DMS53 treated with DMSO at 0.1 percent for 48 hours (cell line): ENCODE results near the gene STK32B.
"Not testable (repeated sequence)": the region's sequence is repeated elsewhere in the genome, so short reads cannot be mapped to it uniquely, and the experiment has no call there.

Source experiments
- DNase-seq: peaks from one replicate; lab custom pipeline; 2025; ENCODE audit not compliant: unreplicated experiment; lab: John Stamatoyannopoulos, UW

Gene STK32B

DNA sequence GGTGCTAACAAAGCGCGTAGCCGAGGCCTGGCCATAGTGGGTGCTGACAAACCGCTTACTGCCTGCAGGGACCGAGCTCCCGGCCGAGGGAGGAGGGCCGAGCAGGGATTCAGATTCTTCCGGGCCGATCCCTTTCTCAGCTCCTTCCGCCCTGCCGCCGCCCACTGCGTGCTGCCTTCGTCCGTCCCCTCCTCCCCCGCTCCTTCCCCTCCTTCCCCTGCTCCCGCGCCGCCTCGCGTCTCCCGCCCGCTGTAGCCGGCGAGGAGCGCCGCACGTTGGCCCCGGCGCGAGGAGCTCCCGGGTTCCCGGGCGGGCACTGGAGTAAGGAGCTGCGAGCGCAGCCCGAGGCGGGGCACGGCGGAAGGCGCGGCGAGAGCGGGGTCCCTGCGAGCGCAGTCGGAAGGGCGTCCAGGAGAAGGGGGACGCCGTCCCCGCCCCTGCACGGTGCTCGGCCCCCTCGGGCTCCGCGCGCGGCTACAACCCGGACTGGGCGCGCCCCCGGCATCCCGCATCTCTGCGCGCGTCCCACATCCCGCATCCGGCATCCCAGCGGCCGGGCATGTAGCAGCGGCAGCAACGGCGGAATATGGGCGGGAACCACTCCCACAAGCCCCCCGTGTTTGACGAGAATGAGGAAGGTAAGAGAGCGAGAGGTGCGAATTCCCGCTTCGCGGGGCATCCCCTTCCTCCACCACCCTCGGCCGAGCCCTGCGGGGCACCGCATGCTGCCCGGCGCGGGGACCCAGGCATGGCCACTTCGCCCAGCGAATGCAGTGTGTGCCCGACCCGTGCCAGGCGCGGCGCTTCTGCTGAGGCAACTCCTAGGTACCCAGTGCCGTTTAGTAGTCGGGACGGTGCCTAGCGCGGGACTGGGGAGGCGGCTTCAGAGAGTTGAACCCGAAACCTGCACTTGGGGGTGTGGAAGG, at the start of gene STK32B:
Gene STK32B (plus strand): TSS at position 203 of the 926 bp plus-strand sequence.
- DNase-seq, result peak; percentile 75

DNA sequence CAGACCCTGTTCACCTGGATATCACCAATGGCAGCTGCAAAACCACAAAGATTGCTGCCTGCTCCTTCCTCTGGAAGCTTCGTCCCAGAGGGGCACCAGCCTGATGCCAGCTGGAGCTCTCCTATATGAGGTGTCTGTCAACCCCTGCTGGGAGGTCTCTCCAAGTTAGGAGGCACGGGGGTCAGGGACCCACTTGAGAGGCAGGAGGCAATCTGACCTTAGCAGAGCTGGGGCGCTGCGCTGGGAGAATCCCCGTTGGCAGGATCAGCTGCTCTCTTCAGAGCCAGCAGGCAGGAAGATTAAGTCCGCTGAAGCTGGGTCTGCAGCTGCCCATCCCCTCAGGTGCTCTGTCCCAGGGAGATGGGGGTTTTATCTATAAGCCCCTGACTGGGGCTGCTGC, 49.6 kb upstream of the STK32B start:
- not testable (repeated sequence) for DNase-seq

DNA sequence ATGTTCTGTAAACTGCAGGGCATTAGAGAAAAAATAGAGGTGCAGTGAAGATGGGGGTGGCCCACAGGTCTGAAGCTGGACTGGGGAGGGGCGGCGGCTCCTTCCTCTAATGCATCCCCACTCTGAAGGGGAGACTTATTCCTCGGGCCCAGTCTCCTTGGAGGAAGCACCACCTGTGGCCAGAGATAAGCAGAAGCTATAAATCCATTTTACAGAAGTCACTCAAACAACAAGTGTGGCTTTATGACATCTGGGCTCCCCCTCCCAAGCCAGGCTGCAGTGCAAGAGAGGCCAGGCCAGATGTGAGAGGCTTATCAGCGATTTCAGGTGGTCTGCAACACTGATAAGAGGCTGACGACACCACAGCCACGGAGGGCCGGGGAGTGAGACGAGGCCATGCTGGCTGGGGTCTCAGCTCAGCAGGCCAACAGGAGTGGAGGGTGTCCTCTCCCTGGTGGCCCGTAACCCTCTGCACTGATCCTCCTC, 47.9 kb upstream of the STK32B start:
- DNase-seq, result no peak

DNA sequence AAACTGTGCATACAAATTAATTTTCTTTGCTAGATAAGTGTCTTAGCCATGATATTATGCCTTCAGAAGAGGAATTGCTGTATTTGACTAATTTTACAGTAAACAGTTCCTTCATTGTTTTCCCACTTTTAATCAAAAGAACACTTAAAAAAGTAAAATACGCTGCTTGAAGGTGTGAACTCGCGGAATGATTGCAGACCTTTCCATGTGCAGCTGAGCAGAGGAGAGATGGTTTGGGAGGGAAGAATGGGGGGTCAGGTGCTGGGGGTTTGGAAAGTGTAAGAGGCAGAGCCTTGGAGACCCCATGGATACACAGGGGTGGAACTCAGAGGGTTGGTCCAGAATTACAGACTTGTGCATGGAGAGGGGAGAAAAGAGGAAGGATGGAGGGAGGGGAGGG, 47.4 kb upstream of the STK32B start:
- DNase-seq, result no peak

DNA sequence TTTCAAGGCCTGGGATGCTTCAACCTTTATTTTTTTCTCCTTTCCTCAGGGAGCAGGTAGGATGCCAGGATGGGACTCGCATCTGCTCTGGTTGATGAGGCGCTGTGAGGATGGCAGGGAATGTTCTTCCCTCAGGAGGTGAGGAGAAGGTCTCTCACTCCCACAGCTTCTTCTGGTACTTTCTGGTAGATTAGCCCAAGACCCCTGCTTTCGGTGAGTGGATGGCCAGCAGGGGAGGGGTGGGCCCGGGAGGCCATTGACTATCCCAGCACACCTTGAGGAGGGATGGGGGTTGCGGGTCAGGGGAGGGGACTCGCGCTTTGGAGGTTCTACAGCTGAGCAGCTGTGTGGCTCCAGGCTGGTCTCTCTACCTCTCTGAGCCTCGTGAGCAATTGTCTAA, 46.8 kb upstream of the STK32B start:
- DNase-seq, result no peak

DNA sequence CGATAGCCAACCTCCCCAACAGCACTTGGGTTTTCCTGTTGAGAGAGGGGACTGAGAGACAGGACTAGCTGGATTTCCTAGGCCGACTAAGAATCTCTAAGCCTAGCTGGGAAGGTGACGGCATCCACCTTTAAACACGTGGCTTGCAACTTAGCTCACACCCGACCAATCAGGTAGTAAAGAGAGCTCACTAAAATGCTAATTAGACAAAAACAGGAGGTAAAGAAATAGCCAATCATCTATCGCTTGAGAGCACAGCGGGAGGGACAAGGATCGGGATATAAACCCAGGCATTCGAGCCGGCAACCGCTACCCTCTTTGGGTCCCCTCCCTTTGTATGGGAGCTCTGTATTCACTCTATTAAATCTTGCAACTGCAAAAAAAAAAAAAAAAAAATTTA, 44.3 kb upstream of the STK32B start:
- not testable (repeated sequence) for DNase-seq

DNA sequence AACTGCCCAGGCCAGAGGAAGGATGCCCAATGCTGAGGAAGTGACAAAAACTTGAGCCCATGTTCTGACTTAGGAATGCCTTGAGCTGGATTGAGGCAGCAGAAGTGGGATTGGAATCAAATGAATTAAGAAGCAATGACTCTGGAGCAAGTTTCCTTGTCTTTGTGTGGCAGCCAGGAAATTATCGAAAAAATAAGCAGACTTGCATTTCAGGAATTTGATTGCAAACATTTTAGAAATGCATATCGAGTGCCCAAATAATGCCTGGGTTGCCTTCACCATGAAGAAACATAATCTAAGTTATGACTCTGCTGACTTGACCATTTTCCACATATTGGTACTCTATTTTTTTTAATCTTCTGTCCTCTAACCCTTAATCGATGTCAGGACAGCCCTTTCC, 41.5 kb upstream of the STK32B start:
- no peak for DNase-seq

DNA sequence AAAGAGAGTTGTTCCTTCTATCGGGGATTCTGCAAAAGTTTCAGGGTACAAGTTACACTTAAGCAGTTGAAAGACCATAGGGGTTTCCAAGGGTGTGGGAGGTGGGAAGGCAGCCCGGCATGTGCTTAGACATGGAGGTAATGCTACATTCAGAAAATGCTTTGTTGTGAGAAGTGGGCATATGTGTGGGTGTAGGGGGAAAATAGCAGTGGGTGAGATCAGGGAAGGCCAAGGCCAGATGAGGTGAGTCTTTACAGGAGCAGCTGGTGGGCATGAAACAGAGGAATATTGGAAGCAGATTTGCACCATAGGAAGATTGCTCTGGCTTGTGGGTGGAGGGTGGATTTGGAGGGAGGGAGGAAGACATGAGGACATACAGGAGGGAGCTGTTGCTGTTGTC, 40.3 kb upstream of the STK32B start:
- no peak for DNase-seq

DNA sequence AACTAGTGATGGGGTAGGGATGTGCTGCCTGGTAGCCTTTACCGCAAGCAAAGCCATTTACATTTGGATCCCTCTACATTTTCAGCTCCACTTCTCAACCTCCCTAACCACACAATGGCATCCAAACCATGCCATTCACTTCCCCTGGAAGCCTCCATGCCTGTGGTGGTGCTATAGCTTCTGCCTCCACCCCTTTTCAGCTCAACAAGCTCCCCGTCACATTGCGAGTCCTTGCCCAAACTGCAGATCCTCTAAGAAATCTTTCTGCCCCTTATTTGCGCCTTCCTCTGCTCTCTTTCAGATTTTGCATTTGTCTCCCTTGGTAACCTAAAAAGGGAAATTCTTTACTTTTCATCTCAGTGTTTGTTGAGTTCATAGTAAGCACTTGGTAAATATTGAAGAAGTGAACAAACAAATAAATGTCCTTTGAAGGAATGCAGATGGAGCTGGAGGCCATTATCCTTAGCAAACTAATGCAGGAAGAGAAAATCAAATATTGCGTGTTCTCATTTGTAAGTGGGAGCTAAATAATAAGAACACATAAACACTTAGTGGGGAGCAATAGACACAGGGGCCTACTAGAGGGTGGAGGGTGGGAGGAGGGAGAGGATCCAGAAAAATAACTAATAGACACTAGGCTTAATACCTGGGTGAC, 38.9 kb upstream of the STK32B start:
- DNase-seq, result peak; percentile 84

DNA sequence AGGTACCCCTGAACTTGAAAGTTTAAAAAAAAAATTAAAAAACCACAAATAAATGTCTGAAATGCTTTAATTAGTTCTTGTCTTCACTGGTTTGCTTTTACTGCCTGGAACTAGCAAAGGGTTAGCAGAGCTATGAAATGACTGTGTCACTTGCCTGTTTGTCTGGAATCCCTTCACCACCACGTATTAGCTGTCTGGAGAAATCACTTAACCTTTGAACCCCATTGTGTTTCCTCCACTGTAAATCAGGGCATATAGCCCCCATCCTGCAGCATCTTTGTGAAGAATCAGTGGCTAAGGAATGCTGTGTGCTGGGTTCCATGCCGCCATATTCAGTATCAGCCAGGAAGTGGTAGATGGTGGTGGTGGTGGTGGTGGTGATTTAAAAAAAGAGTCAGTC, 38.3 kb upstream of the STK32B start:
- peak; percentile 18 for DNase-seq

DNA sequence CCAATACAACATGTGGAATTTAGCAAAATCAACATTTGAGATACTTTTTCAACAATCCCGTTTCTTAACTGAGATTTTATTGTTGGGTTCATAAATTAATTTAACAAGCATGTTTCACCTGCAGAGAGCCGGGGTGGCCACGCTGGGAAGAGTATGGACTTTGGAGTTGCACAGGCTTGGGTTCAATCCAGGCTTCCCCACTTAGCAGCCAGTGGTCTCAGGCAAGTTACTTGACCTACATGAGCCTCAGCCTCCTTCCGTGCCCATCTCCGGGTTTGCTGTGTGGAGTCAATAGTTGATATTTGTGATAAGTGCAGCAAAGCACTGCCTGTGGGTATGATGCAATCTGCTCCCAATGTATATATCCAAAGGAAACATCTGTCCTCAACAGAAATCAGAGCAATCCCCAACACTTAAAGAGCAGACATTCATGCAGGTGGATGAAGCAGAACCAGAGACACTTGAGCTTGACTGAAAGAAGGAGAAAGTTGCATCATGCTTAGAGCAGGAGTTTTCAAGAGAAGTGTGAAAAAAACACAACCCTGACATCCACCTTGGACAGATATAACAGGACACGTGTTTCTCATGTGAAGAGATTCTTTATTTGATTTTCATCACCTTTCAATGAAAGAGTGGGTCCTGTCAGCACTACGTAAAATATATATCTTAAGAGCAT, 37.1 kb upstream of the STK32B start:
- DNase-seq, result no peak

DNA sequence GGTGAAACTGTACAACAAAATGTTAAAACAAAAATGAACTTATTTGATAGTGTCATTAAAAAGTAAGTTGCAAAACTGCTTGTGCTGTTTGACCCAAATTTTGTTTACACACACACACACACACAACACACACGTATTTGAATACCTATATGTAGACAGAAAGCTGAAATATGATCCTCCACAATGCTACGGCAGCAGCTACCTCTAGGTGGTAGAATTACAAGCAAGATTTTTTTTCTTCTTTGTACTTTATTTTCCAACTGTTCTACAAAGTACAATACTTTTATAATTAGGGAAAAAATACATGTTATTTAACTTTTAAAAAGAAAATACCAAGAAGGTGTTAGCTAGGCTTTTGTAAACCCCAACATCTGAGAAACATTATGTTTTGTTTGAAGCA, 33.2 kb upstream of the STK32B start:
- peak; percentile 24 for DNase-seq

DNA sequence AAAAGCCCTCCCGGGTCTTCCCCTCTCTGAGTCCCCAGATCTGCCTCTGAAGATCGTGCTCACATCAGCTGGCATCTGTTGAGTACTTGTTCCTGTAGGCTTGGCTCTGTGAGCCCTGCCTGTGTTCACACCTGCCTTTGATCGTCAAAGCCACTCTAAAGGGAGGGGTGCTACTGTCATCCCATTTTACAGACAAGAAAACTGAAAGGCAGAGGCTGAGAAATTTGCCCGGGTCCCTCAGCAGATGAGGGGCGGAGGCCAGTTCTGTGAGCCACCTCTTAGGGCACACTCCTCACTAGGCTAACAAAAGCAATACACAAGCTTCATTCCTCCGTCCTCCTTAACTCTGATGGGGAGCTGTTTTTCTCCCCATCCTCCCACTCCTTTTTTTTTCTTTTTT, 32.7 kb upstream of the STK32B start:
- DNase-seq, result peak; percentile 24

DNA sequence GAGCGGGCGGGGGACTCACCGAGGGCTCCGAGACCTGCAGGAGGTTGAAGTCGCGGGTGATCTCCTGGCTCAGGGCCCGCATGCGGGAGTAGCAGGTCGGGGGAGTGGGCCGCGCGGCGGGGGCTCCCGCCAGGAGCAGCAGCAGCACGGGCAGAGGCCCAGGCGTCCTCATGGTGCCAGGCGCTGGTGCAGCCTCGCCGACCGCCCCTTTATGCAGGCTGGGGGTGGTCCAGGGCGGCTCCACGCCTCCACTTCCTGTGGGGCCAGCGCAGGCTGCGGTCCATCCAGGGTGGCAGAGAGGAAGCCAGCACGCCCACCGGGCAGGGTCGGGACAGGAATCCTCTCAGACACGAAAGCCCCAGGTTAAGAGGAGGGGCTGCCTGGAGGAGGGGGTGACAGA, 32.0 kb upstream of the STK32B start, which contains the start of gene CYTL1:
Gene CYTL1 (minus strand): TSS at position 185 of the 400 bp plus-strand sequence. CDS start 13 bp downstream, at position 172.
- DNase-seq, result no peak

DNA sequence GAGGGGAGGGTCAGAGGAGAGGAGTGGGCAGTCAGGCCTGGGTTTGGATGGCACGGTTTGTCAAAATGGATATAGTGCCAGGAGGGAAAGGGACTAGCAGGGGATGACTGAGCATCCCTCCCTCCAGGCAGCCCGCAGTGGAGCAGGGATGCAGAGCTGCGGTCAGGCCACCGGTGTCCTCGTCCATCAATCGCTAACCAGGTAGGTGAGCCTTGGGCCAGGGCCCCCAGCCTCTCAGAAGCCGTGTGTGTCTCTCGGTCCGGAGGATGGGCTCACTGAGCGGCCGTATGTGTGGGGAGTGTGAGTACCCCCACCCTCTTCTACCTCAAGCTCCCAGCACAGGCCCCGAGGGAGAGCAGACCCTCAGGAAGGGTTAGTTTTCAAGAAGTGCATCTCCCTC, 31.5 kb upstream of the STK32B start:
- DNase-seq, result no peak

DNA sequence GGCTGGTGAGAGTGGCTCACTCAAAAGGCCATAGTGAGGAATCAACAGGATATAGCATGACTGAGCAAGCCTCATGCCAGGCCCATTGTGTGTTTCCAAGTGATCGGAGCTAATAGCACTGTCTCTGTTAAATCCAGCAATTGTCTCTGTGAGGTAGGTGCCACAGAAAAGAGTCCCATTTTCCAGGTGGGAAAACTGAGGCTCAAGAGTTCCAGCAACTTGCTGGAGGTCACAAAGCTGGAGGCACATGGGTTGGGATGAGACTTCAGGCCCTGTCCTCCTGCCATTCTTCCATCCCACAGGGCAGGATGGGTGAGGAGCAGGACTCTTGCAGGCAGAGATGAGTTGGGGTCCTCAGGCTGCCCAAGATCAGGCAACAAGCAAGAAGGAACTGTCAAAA, 30.9 kb upstream of the STK32B start:
- no peak for DNase-seq

DNA sequence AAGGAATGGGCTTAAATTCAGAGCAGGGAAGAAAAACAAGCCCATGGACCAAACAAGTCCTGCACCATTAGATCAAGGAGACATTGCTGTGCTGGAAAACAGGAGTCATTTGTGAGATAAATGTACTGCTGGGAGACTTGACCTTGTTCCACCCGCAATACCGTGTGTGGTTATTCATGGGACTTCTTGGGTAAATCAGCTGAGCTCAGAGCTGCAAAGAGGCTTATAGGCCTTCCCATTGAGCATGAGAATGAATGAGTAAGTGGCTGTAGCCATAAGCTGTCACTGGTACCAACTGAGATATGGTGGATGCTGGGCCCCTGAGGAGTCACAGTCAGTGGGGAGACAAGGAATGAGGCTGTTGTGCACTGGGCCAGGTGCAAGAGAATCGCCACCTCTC, 29.7 kb upstream of the STK32B start:
- DNase-seq, result no peak

DNA sequence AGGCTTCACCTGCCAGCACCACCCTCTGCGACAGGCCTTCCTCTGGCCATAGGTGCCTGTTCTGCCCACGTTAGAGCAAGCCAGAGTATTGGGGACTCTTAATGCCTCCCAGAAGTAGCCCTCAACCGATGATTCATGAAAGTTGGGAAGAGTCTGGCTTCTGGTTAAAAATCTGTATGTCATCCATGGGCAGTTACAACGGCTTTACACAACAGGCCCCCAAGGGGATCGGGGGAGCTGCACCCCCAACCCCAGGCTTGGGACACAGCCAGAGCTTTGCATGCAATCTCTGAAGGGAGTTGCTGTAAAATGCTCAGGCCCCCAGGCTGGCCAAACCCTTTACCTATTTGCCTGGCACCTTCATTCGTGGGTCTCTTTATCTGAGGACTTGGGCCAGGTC, 26.6 kb upstream of the STK32B start:
- no peak for DNase-seq

DNA sequence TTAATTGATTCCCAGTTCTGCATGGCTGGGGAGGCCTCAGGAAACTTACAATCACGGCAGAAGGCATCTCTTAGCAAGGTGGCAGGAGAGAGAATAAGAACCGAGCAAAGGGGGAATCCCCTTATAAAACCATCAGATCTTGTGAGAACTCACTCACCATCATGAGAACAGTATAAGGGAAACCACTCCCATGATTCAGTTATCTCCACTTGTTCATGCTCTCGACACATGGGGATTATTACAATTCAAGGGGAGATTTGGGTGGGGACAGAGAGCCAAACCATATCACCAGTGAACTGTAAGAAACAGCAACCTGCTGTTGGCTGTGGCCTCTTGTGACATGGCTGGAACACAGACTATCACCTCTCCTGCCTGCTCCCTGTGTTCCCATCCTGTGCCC, 24.9 kb upstream of the STK32B start:
- DNase-seq, result no peak

DNA sequence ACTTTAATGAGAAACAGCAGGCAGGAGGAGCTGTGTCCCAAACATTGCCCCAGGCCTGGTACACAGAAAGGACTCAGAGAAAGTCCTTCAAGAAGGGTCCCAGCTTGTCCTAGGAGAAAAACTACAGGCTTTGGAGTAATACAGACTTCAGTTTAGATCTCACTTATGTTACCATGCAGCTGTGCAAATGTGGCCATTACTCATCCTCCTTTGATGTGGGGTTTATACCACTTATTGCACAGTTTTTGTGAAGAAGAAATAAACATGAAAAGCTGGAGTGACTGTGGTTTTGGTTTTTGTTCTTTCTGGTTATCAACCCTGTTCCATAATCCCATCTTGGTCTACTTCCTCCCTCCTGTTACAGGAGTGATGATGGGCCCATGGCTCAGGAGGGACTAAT, 23.9 kb upstream of the STK32B start:
- DNase-seq, result peak; percentile 26

DNA sequence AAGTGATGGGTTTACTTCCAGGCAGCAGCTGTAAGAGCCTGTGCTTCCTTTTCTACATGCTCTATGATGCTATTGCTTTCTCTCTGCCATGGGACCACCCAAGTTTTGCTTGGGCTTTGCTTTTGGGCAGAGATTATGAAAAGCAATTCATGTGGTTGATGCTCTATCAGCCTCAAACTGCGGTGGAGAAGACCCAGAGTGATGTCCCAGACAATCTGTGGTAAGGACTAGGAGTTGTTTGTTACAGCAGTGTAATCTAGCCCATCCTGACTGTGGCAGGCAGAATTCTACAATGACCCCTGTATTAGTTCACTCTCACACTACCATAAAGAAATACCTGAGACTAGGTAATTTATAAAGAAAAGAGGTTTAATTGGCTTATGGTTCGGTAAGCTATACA, 22.8 kb upstream of the STK32B start:
- DNase-seq, result no peak

DNA sequence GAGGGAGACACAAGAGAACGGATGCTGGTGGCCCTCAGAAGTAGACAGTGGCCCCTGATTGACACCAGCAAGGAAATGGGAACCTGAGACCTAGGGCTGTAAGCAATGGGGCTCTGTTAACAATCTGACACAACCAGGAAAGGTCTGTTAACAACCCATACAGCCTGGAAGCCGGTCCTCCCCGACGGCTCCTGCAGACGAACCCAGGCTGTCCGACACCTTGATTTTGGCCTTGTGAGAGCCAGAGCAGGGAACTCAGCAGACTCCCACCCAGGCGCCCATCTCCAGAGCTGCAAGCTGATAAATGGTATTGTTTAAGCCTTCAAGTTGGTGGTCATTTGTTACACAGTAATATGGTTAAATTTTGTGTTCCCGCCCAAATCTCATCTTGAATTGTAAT, 21.8 kb upstream of the STK32B start:
- DNase-seq, result no peak
